ENCODE measurements around the gene COL25A1.

DNA sequence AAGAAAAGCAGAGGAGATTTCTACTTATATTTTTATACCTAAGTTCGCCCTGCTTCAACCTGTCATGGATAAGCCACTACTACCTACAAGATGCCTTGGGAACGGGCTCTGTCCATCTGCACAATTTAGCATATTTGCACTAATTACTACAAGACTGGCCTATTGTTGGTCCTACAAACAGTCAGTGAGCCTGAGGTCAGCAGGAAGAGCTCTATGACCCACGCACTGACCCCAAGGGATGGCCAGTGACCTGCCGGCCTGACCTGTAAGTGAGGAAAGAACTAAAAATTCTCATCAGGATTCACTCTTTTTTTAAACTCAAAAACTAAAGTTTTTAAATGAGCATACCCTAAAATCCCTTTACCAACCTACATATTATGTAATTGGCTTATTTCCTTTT, 142.0 kb downstream of the COL25A1 start:
- TF ChIP-seq, protein P1, sequence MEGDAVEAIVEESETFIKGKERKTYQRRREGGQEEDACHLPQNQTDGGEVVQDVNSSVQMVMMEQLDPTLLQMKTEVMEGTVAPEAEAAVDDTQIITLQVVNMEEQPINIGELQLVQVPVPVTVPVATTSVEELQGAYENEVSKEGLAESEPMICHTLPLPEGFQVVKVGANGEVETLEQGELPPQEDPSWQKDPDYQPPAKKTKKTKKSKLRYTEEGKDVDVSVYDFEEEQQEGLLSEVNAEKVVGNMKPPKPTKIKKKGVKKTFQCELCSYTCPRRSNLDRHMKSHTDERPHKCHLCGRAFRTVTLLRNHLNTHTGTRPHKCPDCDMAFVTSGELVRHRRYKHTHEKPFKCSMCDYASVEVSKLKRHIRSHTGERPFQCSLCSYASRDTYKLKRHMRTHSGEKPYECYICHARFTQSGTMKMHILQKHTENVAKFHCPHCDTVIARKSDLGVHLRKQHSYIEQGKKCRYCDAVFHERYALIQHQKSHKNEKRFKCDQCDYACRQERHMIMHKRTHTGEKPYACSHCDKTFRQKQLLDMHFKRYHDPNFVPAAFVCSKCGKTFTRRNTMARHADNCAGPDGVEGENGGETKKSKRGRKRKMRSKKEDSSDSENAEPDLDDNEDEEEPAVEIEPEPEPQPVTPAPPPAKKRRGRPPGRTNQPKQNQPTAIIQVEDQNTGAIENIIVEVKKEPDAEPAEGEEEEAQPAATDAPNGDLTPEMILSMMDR (IDR thresholded peaks at IDR 0.05; ENCODE audit: low read depth, low read length, missing input control) = no peak
- TF ChIP-seq, protein P2, sequence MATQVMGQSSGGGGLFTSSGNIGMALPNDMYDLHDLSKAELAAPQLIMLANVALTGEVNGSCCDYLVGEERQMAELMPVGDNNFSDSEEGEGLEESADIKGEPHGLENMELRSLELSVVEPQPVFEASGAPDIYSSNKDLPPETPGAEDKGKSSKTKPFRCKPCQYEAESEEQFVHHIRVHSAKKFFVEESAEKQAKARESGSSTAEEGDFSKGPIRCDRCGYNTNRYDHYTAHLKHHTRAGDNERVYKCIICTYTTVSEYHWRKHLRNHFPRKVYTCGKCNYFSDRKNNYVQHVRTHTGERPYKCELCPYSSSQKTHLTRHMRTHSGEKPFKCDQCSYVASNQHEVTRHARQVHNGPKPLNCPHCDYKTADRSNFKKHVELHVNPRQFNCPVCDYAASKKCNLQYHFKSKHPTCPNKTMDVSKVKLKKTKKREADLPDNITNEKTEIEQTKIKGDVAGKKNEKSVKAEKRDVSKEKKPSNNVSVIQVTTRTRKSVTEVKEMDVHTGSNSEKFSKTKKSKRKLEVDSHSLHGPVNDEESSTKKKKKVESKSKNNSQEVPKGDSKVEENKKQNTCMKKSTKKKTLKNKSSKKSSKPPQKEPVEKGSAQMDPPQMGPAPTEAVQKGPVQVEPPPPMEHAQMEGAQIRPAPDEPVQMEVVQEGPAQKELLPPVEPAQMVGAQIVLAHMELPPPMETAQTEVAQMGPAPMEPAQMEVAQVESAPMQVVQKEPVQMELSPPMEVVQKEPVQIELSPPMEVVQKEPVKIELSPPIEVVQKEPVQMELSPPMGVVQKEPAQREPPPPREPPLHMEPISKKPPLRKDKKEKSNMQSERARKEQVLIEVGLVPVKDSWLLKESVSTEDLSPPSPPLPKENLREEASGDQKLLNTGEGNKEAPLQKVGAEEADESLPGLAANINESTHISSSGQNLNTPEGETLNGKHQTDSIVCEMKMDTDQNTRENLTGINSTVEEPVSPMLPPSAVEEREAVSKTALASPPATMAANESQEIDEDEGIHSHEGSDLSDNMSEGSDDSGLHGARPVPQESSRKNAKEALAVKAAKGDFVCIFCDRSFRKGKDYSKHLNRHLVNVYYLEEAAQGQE (IDR thresholded peaks at IDR 0.05) = no peak
- no peak for TF ChIP-seq TAF1 (conservative IDR thresholded peaks at IDR 0.05)
- TF ChIP-seq YY1 (IDR thresholded peaks at IDR 0.05) = no peak
- no peak for TF ChIP-seq FOXA2 (IDR thresholded peaks at IDR 0.05)
- TF ChIP-seq SP1 (IDR thresholded peaks at IDR 0.05) = no peak
- TF ChIP-seq ATF3 (IDR thresholded peaks at IDR 0.05) = no peak
- no peak for TF ChIP-seq RAD21 (IDR thresholded peaks at IDR 0.05)
- TF ChIP-seq NR2F2 (IDR thresholded peaks at IDR 0.05) = peak; percentile 79
- TF ChIP-seq FOXA1 (IDR thresholded peaks at IDR 0.05) = no peak
- no peak for TF ChIP-seq GABPA (IDR thresholded peaks at IDR 0.05 in 1 of 2, conservative IDR thresholded peaks at IDR 0.05 in 1 of 2)
- TF ChIP-seq RXRA (IDR thresholded peaks at IDR 0.05) = peak; percentile 24 to 31
- no peak for TF ChIP-seq JUND (IDR thresholded peaks at IDR 0.05)
- TF ChIP-seq, protein P3, sequence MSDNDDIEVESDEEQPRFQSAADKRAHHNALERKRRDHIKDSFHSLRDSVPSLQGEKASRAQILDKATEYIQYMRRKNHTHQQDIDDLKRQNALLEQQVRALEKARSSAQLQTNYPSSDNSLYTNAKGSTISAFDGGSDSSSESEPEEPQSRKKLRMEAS (IDR thresholded peaks at IDR 0.05) = no peak
